HG03280 (cell line): ENCODE measurements around the gene CLEC19A.
"Not testable (repeated sequence)": the region's sequence is repeated elsewhere in the genome, so short reads cannot be mapped to it uniquely, and the experiment has no call there.

Source experiments
- ATAC-seq: cut with Tn5 transposase; IDR thresholded peaks from one replicate; pipeline ENCODE4 v1.9.1; 2021; ENCODE audit warnings: mild to moderate bottlenecking, moderate library complexity; ENCODE audit not compliant: unreplicated experiment

CLEC19A gene

GRCh38 chr16:19316846-19317245, 31.3 kb downstream of the CLEC19A start:
- no peak for ATAC-seq

DNA sequence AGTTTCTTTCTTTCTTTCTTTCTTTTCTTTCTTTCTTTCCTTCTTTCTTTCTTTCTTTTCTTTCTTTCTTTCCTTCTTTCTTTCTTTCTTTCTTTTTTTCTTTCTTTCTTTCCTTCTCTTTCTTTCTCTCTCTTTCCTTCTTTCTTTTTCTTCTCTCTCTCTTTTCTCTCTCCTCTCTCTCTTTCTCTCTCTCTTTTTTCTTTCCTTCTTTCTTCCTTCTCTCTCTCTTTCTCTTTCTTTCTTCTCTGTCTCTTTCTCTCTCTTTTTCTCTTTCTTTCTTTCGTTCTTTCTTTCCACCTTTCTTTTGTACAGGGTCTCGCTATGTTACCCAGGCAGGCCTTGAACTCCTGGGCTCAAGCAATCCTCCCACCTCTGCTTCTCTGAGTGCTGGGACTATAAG, 35.7 kb downstream of the CLEC19A start:
- ATAC-seq: not testable (repeated sequence)

- no peak for ATAC-seq
These were observed 38.1 kb downstream of the CLEC19A start for GRCh38 chr16:19323596-19323995.

DNA sequence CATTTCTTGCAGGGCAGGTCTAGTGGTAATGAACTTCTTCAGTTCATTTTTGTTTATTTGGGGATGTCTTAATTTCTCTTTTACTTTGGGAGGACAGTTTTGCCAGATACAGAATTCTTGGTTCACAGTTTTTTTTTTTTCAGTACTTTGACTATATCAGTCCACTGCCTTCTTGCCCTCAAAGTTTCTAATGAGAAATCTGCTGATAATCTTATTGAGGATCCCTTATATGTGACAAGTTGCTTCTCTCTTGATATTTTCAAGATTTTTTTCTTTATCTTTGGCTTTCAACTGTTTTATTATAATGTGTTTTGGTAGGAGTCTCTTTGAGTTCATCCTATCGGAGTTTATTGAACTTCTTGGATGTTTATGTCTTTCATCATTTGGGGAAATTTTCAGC, 42.8 kb downstream of the CLEC19A start:
- no peak for ATAC-seq

- ATAC-seq: no peak
These were observed 44.4 kb downstream of the CLEC19A start for GRCh38 chr16:19329932-19330331.

- no peak for ATAC-seq
These were observed 45.4 kb downstream of the CLEC19A start for GRCh38 chr16:19330841-19331397.

DNA sequence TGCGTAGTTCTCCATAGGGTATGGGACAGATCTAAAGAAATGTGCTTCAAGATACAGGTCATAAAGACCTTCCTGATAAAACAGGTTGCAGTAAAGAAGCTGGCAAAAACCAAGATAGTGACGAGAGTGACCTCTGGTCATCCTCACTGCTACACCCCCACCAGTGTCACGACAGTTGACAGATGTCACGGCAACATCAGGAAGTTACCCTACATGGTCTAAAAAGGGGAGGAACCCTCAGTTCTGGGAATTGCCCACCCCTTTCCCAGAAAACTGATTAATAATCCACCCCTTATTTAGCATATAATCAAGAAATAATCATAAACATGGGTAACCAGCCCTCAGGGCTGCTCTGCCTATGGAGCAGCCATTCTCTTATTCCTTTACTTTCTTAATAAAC, 46.3 kb downstream of the CLEC19A start:
- ATAC-seq: no peak

DNA sequence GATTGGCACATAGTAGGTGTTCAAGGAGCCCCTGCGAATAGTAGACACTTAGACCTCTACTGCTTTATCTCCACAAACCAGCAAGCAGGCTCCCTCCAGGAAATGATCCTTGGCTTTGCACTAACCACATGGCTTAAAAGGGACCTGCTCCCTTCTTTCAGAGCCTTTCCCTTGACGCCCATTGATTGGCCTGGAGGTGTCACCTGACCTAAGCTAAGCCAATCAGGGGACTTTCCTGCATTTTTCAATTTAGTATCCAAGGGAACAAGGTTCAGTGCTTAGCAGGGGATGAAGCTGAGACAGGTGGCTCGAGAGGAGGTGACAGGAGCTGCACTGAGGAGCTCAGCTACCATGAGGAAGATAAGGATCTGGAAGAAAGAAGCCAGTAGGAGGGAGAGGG, 52.8 kb downstream of the CLEC19A start:
- no peak for ATAC-seq

DNA sequence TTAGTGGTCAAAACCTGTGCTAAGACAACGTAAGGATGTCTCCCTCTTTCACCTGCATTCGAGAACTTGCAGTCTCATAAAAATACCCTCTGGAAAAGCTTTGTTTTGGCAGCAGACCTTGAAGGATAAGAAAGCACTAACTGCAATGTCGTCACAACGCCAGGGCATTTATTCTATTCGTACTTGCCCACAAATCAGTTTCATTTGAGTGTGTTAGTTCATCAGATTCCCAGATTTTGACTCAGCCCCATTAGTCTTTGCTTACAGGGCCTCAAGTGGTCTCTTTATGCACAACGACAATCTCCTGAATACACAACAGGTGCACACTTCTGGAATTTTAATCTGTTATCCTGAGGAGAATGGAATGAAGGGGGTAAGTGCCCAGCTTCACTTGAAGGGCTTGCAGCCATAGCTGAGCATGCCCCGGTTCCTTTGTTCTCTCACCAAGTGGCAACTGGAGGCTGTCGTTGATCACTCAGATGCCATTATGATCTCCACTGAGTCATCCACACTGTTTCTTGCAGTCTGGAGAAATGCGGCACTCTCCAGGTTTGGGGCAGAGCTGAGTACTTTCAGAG, 58.8 kb downstream of the CLEC19A start:
- no peak for ATAC-seq

DNA sequence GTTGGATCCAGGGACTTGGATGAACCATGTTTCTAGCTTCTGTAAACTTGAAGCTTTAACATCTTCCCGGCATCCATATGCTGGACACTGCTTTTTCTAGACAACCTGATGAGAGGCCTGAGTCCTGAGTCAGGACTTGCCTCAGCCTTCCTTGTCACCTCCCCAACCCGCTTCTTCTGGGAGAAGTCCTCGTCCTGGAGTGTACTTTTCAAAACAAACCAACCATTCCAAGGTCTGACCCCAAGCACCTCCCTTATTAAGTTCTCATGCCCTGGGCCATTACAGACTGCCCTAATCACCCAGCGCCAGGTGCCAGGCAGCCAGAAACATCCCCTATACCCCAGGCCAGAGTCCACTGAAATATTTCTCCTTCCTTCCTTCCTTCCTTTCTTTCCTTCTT, 59.4 kb downstream of the CLEC19A start:
- ATAC-seq: no peak

DNA sequence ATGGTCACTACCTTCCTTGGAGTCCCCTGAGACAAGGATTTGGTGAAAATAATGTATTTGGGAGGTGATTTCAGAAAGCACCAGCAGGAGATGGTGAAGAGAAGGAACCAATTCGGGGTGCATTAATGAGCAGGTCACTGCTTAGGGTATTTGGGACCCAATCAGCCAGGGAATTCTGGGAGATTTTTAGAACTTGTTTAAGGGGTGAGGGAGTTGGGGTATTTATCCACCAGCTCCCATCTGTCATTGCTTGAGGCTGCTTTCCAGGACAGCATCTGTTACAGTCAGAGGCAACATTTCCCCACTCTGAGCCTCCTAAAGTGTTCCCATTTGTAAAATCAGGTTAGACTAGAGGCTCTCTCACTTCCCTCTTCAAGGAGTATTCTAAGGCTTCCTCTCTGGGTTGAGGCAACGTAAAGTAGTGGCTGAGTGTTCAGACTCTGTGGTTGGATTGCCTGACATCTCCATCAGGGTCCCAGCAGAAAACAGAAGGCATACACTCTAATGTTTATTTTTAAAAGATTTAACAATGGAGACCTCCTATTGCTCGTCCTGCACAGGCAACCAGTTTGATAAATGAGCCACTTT, 60.9 kb downstream of the CLEC19A start:
- ATAC-seq: no peak

- ATAC-seq: no peak
These were observed 62.6 kb downstream of the CLEC19A start for GRCh38 chr16:19348125-19348524.

DNA sequence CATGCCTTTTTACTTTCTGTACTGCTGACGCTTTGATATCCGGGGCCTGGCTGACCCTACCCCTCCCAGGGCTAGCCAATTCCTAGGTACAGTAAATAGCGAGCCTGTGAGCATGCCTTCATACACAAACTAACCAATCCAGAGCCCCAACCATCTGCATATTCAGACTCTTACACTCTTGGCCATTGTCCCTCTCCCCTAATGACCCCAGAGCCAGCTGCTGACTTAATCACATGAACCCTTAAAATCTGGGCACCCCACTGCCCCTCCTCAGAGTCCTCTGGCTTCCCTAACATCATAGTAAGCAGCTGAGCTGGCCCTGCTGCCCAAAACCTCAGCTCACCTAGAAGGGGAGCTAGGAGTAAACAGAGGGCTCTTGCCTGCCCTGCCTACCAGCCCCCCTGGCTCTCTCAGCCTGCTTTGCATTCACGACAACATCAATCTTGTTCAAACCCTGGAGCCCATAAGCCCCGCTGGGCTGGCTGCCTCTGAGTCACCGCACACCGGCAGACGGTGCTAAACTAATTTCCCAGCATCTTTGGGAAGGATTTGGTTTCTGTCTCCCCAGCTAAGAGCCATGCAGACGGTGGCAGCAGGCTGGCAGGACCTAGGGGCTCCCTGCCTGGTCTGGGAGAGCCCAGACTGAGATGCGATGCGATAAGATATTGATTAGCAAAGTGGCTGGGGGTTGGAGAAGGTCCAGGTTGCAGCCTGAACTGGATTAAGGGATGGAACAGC, 63.2 kb downstream of the CLEC19A start:
- no peak for ATAC-seq

DNA sequence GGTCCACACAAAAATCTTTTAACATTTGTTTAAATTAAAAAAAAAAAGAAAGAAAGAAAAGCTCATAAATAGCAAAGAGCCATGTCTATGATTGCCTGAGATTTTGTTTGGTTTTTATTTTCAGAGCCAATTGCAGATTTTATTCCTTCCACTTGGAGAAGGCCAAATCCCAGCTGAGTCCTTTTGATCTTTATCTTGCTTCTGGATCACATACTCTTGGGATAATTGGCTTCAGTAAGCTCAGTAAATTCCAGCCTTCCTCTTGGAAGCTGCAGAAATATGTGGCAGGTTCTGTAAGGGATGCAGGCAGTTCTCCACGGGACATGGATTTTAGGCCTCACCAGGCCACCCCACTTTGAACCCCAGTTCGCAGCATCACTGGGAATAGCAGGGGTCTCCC, 68.8 kb downstream of the CLEC19A start:
- ATAC-seq: no peak

- ATAC-seq: no peak
These were observed 70.8 kb downstream of the CLEC19A start for GRCh38 chr16:19356024-19356952.

DNA sequence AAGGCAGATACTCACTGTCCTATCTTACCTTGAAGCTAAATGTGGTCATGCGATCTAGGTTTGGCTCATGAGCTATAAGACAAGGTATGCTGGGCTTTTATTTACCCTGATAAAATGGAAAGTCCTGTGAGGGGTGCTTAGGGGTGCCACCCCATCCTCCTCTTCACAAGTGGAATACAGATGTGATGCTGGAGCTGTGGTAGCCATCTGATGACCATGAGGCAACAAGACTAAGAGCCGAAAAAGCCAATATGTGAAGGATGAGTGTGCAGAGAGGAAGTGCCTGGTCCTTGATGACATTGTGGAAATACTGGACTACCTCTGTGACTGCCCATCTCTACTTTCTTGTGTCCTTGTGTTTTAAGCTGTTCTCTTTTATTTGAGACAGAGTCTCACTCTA, 74.0 kb downstream of the CLEC19A start:
- ATAC-seq: no peak
